ENCODE results near the gene EEF1AKMT2.
A peak's percentile ranks its signal among the peaks of the same experiment; 100 is the strongest.
"Not testable (repeated sequence)": the region's sequence is repeated elsewhere in the genome, so short reads cannot be mapped to it uniquely, and the experiment has no call there.

EEF1AKMT2 gene

DNA sequence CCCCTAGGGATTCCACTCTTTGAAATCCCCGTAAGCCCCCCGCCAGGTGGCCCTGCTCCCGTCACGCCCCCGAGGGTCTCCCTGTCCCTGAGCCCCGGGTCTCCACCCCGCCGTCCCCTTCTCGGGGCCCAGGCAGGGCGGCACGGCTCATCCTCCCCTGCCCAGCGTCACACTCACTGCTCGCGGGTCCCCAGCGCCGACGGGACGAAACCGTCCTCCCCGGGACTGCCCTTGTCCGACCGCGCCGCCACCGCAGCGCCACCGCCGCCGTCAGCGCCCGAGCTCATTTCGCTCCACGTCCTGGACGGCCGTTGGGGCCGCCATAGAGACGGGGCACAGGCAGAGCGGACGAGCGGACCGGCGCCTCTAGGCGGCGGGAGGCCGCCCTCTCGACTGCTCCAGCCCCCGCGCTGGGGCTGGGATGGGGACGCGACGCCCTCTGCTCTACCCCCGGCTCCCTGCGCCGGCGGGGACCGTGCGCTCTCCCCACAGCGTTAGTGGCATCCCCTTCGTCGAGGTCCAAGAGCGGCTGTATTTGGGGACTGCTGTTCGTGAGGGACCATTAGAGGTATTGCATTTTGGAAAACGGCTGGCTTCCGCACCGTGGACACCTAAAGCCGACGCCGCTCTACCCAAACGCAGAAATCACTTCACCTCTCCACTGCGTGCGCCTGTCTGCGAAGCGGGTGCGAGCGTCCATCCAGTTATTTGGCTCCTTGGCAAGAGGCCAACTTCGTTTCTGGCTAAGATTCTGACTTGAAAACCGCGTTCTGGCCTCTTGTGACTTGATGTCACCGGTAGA, at the start of gene EEF1AKMT2:
TSS of gene EEF1AKMT2 (minus strand) at position 341 of the 802 bp plus-strand sequence. CDS start at position 287, 54 bp downstream.
- FAIRE-seq, result no peak
- peak; percentile 82 for TF ChIP-seq POLR2A (IDR thresholded peaks at IDR 0.05; ENCODE audit: low read depth, low read length)
- DNase-seq (ENCODE audit: insufficient read length, low spot score), result peak; percentile 62

GRCh38 chr10:124837687-124838086, 46.0 kb upstream of the EEF1AKMT2 start:
- TF ChIP-seq POLR2A (IDR thresholded peaks at IDR 0.05; ENCODE audit: low read depth, low read length), result no peak
- FAIRE-seq (no peak), DNase-seq (ENCODE audit: insufficient read length, low spot score) (no peak)

- TF ChIP-seq POLR2A (IDR thresholded peaks at IDR 0.05; ENCODE audit: low read depth, low read length), result no peak
- no peak for FAIRE-seq
These were observed 39.4 kb upstream of the EEF1AKMT2 start for GRCh38 chr10:124831116-124831515.

DNA sequence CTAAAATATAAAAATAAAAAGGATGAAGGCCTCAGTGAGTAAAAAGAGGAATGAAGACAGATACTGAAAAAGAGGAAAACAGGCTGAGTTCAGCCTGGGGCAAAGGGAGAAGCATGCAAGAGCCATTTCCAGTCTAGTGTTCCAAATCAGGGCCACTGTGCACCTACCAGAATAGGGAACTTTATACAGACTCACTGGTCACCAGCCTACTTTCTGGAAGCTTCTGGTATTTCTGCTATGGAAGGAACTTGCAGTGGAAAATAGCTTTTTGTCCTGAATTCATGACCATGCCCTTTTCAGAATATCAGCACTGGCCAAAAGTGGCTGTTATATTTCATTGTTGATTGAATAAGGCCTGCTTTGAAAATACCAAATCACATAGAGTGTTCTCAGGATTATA, 38.8 kb upstream of the EEF1AKMT2 start:
- DNase-seq (ENCODE audit: insufficient read length, low spot score) (no peak), FAIRE-seq (no peak)
- TF ChIP-seq POLR2A (IDR thresholded peaks at IDR 0.05; ENCODE audit: low read depth, low read length), result no peak

More at GRCh38 chr10:124831116-124831515, 39.4 kb upstream of the EEF1AKMT2 start:
- DNase-seq (ENCODE audit: insufficient read length, low spot score), result no peak

DNA sequence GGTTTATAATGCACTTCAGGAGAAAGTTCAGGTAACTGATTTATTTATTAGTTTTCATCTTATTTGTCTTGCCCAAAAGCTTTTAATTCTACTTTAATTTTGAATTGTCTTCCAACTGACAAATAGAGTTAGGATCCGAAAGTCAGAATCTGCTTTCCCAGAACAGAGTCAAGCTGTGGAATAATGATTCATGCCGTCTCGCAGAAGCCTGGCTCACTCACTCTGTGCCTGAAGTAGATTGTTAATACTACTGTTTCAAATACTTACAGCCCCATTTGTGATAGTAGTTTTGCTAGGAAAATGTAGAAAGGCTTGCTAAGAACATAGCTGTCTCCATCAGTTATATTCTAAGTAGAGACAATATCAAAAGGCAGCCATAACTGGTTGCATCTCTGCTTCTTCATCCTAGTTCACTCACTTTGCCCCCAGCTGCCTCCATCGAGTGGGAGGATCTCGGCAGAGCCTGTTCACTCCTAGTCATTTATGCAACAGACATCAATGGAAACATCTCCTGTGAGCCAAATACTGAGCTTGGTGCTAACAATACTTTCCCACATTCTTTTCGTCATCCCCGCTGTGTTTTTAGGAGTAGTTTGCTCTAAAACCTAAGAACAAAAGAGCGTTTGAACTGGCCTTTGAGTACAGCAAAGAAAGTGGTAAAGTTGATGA, 37.9 kb upstream of the EEF1AKMT2 start:
- no peak for TF ChIP-seq POLR2A (IDR thresholded peaks at IDR 0.05; ENCODE audit: low read depth, low read length)
- no peak for FAIRE-seq
- DNase-seq (ENCODE audit: insufficient read length, low spot score), result no peak

DNA sequence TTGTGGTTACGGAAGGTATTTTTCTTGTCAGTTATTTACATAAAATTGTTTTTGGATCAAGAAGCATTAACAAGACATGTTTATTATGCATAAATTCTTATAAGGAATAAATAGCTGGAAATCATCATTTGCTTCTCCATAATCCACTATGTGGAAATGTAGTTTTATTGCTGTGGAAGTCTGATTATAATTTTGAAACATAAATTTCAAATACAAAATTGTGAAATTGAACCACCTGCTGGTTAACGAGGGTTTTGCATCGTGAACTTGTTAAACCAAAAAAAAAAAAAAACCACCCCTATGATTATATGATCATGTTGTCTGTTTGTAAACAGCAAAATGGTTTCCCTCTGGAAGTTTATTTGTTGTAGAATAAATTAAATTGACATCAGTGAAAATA, 35.8 kb upstream of the EEF1AKMT2 start:
- FAIRE-seq, result no peak
- TF ChIP-seq POLR2A (IDR thresholded peaks at IDR 0.05; ENCODE audit: low read depth, low read length), result no peak
- no peak for DNase-seq (ENCODE audit: insufficient read length, low spot score)

- TF ChIP-seq POLR2A (IDR thresholded peaks at IDR 0.05; ENCODE audit: low read depth, low read length), result no peak
- no peak for FAIRE-seq
- no peak for DNase-seq (ENCODE audit: insufficient read length, low spot score)
These were observed 34.6 kb upstream of the EEF1AKMT2 start for GRCh38 chr10:124826262-124826661.

- no peak for TF ChIP-seq POLR2A (IDR thresholded peaks at IDR 0.05; ENCODE audit: low read depth, low read length)
- FAIRE-seq (no peak), DNase-seq (ENCODE audit: insufficient read length, low spot score) (no peak)
These were observed 34.0 kb upstream of the EEF1AKMT2 start for GRCh38 chr10:124825702-124826101.

DNA sequence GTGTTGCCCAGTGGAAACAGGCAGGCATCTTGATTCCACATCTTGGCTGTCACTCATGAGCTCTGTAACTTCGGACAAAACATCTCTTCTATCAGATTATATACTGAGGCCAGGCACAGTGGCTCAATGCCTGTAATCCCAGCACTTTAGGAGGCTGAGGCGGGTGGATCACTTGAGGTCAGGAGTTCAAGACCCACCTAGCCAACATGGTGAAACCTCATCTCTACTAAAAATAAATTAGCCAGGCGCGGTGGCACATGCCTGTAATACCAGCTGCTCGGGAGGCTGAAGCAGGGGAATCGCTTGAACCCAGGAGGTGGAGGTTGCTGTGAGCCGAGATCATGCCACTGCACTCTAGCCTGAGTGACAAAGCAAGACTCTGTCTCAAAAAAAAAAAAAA, 33.2 kb upstream of the EEF1AKMT2 start:
- FAIRE-seq; DNase-seq (ENCODE audit: insufficient read length, low spot score): not testable (repeated sequence)

- DNase-seq (ENCODE audit: insufficient read length, low spot score) (no peak), FAIRE-seq (peak; percentile 23)
- TF ChIP-seq POLR2A (IDR thresholded peaks at IDR 0.05; ENCODE audit: low read depth, low read length), result no peak
These were observed 32.8 kb upstream of the EEF1AKMT2 start for GRCh38 chr10:124824507-124824906.

- FAIRE-seq (no peak), DNase-seq (ENCODE audit: insufficient read length, low spot score) (no peak)
These were observed 29.8 kb upstream of the EEF1AKMT2 start for GRCh38 chr10:124821520-124821919.

DNA sequence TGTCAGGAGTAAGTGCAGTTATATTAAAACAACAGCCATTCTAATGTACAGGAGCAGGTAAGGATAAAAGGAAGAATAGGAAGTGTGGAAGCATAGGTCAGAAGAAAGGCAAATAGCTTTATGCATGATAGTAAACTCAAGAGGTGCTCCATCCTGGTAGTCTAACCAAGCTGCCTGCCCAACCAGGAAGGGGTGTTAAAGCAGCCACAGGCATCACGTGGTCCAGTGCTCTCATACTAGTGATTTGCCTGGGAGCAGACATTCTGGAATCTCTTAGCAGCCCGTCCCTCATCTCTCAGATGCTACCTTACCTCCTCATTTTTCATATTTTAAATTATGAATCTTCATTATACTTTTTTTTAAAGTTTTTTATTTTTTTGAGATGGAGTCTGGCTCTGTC, 28.4 kb upstream of the EEF1AKMT2 start:
- DNase-seq (ENCODE audit: insufficient read length, low spot score) (no peak), FAIRE-seq (no peak)
- TF ChIP-seq POLR2A (IDR thresholded peaks at IDR 0.05; ENCODE audit: low read depth, low read length), result no peak

More at GRCh38 chr10:124821520-124821919, 29.8 kb upstream of the EEF1AKMT2 start:
- TF ChIP-seq POLR2A (IDR thresholded peaks at IDR 0.05; ENCODE audit: low read depth, low read length), result no peak

GRCh38 chr10:124802313-124802675, 10.6 kb upstream of the EEF1AKMT2 start:
- FAIRE-seq (no peak), DNase-seq (ENCODE audit: insufficient read length, low spot score) (no peak)
- no peak for TF ChIP-seq POLR2A (IDR thresholded peaks at IDR 0.05; ENCODE audit: low read depth, low read length)

- no peak for FAIRE-seq
- TF ChIP-seq POLR2A (IDR thresholded peaks at IDR 0.05; ENCODE audit: low read depth, low read length), result no peak
- DNase-seq (ENCODE audit: insufficient read length, low spot score), result no peak
These were observed 7.5 kb upstream of the EEF1AKMT2 start for GRCh38 chr10:124799211-124799610.

DNA sequence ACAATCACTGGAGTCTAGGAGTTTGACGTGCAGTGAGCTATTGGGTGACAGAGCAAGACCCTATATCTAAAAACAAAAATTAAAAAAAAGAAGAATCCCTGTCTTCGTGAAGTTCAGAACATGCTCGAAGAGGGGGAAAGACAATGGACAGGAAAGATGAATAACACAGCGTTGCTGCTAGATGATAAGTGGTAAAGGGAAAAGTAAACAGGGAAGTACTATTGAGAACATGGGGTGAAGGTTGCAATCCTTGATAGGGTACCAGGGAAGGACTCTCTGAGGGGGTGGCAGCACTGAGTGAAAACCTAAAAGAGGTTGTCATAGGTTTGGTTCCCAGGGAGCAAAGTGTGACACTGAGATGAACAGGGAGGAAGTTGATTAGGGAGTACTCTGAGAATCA, 7.1 kb upstream of the EEF1AKMT2 start:
- TF ChIP-seq POLR2A (IDR thresholded peaks at IDR 0.05; ENCODE audit: low read depth, low read length), result no peak
- no peak for FAIRE-seq
- no peak for DNase-seq (ENCODE audit: insufficient read length, low spot score)

Data from H54 (cell line).